Activated T-cell treated with anti-CD3 and anti-CD28 coated beads, Interleukin-2, amount 50 U/mL, for 1 hour (primary cell): Measurements from ENCODE around the gene ARL17B.
"Not testable (repeated sequence)": the region's sequence is repeated elsewhere in the genome, so short reads cannot be mapped to it uniquely, and the experiment has no call there.

Experiments
- DNase-seq: peaks from one replicate; pipeline ENCODE4 v3.0.0-alpha.2; 2020

The ARL17B gene

GRCh38 chr17:46244949-46245768, 116.4 kb downstream of the ARL17B start:
- DNase-seq = not testable (repeated sequence)

GRCh38 chr17:46244339-46244913, 117.1 kb downstream of the ARL17B start:
- not testable (repeated sequence) for DNase-seq

DNA sequence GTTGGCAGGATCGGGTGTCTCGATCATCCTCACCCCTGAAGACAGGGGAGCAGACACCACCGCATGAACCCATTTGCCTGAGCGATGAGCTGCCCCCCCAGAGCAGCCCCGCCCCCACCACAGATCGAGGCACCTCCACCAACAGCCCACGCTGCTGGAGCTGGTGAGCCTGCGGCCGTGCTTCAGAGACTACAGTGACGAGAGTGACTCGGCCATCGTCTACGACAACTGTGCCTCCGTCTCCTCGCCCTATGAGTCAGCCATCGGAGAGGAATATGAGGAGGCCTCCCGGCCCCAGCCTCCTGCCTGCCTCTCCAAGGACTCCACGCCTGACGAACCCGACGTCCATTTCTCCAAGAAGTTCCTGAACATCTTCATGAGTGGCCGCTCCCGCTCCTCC, 117.6 kb downstream of the ARL17B start:
- not testable (repeated sequence) for DNase-seq

DNA sequence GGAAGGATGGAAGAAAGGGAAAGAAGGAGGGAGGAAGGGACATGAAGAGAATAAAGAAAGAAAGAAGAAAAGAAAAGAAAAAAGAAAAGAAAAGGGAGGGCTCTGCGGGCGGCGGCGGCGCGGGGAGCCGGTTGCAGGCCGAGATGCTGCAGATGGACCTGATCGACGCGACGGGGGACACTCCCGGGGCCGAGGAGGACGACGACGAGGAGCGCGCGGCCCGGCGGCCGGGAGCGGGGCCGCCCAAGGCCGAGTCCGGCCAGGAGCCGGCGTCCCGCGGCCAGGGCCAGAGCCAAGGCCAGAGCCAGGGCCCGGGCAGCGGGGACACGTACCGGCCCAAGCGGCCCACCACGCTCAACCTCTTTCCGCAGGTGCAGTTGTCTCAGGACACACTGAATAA, 118.1 kb downstream of the ARL17B start:
- not testable (repeated sequence) for DNase-seq

GRCh38 chr17:46231359-46231758, 130.2 kb downstream of the ARL17B start:
- DNase-seq = not testable (repeated sequence)

DNA sequence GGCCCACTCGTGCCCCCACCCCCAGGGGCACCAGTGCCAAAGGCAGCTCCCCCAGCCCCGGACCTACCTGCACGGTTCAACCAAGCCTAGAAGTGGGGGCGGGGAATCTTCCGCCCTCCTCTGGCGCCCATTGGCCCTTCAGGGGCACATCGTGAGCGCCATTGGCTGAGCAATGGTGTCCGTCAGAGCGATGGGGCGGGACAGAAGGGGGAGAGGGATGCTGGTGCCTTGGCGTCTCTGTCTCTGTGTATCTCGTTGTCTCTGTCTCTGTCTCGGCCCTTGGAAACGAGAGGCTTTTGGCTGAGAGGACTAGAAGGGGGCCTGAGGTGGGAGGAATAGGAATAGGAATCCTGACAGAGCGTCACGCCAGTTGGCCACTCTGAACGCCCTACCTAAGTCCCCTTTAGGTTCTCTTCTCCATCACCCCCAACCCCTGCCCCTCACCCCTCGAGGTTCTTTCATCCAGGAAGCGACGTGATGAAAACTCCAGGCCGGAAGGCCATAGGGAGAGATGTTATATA, 136.2 kb downstream of the ARL17B start:
- peak; percentile 92 for DNase-seq

GRCh38 chr17:46224864-46225263, 136.7 kb downstream of the ARL17B start:
- DNase-seq = not testable (repeated sequence)
